Erythroblast (primary cell): Measurements from ENCODE around the gene MCAT.
"Not testable (repeated sequence)": the region's sequence is repeated elsewhere in the genome, so short reads cannot be mapped to it uniquely, and the experiment has no call there.

Experiments
- DNase-seq, 2 experiments: peaks; one replicate each; lab custom pipeline; 2025; lab: John Stamatoyannopoulos, UW
- GATA1 ChIP-seq: IDR thresholded peaks from 2 replicates; pipeline ENCODE4 v1.6.1; 2011; ENCODE audit warnings: low read depth, mild to moderate bottlenecking, control low read depth, low read length, moderate library complexity
- POLR2A ChIP-seq: IDR thresholded peaks from 2 replicates; pipeline ENCODE4 v1.6.1; 2011; ENCODE audit warnings: mild to moderate bottlenecking, low read length

The MCAT gene

DNA sequence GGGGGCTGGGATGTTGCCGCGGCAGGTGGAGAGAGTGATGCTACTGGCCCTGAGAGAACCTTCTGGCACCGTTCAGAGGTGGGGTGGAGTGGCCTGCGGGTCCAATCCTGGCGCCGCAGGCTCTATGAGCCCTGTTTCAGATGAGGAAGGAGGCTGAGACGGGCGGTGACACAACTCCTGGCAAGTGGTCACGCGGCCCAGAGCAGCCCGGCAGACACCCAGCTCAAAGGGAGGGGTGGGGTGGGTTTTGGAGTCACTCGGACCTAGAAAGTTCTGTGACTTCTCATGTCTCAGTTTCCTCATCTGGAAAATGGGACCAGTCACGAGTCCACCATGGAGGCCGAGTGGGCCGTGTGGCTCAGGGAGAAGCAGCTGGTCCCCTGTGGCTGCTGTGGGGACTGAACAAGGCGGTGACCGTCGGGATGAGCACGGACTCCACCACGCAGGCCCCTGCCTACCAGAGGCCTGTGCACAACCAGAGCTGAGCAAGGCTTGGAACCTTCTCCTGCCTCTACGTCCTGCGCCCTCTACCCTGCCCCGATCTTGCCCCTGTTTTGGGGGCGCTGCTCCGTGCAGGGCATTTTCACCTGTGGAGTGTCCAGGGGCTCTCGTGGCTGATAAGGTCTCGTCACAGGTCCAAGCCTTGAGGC is 11.8 kb upstream of the MCAT start:
- DNase-seq: no peak
- TF ChIP-seq POLR2A: no peak
- no peak for TF ChIP-seq GATA1

DNA sequence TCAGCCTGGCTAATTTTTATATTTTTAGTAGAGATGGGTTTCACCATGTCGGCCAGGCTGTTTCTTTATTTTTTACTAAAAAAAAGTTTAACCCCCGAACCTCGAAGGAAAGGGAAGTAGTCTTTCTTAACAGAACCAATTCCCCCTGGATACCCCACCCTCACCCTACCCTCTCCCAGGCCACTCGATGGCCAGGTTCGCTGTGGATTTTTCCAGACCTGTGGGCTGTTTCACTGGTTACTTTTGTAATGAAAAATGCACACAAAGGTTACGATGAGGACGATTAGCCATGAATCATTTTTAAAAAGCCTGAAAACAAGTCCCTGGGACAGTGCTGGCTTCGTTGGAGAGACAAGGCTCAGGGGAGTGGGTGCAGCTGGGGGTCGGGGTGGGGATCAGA is 10.7 kb upstream of the MCAT start:
- no peak for DNase-seq
- TF ChIP-seq GATA1 (no peak), POLR2A (no peak)

DNA sequence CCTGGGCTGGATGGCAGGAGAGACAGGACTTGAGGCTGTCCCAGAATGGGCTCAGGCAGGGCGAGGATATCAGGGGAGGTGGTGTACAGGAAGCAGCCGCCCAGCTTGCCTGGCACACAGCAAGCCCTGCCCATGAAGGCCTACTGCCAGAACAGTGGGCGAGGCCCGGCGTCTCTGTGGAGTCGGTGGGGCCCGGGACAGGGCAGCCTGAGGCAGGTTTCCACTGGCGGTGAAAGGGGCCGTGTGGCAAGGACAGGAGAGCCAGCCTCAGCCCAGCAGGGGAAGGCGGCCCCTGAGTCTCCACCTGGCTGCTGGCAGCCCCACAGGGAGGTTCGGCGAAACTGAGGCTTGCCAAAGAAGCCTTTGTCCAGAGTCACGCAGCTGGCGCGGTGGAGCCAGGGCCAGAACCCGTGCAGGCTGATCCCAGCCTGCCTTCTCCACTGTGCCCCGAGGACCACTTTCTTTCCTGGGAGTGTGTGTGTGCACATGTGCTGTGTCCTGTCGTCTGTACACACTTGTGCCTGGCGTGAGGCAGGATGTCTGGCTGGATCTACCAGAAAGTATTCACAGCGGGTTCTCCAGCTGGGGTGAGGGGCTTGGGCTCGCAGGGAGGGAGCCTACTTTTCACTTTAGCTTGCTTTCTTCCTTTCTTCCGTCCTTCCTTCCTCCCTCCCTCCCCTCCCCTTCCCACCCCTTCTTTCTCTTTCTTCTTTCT is 9.3 kb upstream of the MCAT start:
- TF ChIP-seq POLR2A: peak; percentile 65
- no peak for TF ChIP-seq GATA1
- DNase-seq: peak in 1 of 2 experiments; percentile 25

DNA sequence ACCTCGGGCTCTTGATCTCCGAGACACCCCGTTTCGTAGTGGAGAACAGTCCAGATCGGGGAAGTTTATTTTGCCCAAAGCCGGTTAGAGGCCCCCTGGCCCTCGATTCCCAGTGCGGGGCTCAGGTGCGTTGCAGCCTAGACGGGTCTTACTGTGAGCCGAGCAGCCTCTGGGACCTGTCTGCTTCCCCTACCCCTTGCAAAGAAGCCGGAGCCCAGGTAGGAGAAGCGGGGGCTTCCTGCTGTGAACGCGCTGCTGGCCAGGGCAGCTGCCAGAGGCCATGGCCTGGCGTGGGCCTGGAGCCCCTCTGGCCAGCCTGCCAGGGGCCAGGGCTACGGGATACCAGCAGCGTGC is 8.8 kb upstream of the MCAT start:
- TF ChIP-seq GATA1 (no peak), POLR2A (no peak)
- DNase-seq: no peak

DNA sequence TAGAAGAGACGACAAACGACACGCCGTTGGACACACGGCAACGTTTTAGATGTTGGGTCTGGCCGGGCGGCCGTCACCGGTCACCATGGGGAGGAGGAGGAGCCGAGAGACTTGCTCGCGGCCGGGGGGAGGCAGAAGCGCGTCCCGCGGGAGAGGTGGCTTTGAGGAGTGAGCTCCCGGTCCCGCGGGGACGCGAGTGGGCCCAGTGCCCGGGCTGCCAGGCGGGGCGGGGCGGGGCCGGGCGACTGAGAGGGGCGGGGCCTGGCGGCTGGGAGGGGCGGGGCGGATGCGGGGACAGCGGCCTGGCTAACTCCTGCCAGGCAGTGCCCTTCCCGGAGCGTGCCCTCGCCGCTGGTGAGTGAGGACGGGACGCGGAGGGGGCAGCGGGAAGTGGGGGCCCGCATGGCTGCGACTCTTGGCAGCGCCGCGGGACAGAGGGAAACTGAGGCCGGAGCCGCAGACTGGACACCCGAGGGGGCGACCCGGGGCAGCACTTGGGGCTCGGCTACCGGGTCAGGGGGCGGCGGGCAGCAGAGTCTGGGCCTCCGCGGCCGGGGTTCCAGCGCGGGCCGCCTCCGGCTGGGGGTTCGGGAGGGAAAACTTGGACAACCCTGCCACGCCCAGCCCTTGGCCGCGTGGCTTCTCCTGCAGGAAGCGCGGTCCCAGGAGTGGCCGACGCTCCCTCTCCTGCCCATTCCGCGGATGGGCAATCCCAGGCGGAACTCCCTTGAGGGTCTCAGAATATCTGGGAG is 8.2 kb upstream of the MCAT start, which contains the start of gene TSPO:
Gene TSPO (plus strand): TSS at position 309 of the 752 bp plus-strand sequence. CDS start 7,680 bp downstream, outside the sequence.
- DNase-seq: peak; percentile 60 to 74
- no peak for TF ChIP-seq GATA1
- no peak for TF ChIP-seq POLR2A

DNA sequence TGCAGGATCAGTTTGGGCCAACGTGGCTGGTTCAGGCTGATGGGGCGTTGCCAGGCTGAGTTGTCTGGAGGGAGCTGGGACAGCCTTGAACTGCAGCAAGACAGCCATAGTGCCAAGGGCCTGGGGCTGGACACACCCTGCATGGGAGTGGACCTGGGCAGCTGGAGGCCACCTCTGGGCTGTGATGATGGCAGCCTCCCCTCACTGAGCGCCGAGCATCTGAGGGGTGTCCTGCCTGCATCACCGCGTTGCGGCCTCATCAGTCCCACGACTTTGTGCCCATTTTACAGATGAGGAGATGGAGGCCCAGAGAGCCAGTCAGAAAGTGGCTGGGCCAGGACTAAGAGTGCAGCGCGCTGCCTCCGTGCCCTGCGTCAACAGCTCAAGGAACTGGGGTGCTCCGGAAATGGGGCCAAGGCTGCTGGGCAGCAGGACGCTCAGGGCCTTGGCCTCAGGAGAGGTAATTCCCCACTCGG is 7.6 kb upstream of the MCAT start:
- DNase-seq: no peak
- TF ChIP-seq POLR2A (no peak), GATA1 (no peak)

DNA sequence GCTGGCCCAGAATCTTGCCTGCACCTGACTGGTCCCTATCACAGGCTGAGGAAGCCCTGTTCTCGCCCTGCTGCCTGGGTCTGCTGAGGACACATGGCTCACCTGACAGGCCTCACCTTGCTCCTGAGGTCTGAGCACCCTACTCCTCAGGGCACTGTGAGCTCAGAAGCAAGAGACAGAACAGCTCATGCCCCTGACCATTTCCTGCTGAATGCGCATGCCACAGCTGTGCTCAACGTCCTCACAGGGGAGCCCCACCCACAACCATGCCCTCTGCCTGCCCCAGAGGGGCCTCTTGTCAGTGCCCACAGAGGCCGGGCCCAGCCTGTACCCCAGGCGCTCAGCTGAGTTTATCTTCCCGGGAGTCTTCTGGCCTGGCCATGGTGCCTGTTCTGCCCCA is 5.4 kb upstream of the MCAT start:
- DNase-seq: no peak

DNA sequence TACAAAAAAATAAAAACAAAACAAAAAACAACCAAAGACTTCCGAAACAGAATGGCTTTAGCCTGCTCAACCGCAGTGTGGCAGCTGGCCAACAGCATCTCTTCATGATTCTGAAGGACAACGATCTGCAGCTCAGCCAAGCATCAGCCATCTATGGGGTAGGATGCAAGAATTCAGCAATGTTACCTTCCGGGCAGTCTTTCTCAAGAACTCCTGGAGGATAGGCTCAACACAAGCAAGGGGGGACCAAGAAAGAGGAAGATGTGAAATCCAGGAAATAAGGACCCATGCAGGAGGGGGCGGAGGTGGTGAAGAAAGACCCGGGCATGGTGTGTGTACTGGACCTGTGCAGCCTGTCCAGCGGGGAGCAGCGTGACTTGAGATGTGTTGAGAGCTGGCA is 4.6 kb upstream of the MCAT start:
- no peak for DNase-seq
- TF ChIP-seq POLR2A (no peak), GATA1 (no peak)

More for the DNA sequence above, 5.4 kb upstream of the MCAT start:
- no peak for TF ChIP-seq POLR2A
- no peak for TF ChIP-seq GATA1

DNA sequence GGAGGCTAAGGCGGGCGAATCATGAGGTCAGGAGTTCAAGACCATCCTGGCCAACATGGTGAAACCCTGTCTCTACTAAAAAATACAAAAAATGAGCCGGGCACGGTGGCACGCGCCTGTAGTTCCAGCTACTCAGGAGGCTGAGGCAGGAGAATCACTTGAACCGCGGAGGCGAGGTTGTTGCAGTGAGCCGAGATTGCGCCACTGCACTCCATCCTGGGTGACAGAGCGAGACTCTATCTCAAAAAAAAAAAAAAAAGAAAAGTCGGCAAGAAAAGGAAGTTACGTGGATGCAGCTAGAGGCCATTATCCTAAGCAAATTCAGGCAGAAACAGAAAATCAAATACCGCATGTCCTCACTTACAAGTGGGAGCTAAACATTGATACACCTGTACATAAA is 3.1 kb upstream of the MCAT start:
- DNase-seq: not testable (repeated sequence)

DNA sequence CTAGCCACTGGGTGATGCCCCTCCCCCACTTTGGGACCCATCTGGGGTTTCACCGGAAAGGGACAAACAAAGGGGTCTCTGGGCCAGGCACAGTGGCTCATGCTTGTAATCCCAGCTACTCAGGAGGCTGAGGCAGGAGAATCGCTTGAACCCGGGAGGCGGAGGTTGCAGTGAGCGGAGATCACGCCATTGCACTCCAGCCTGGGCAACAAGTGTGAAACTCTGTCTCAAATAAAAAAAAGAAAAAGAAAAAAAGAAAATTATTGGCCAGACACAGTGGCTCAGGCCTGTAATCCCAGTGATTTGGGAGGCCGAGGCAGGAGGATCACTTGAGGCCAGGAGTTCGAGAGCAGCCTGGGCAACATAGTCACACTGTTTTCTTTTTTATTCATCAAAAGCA is 2.2 kb upstream of the MCAT start:
- DNase-seq: not testable (repeated sequence)

DNA sequence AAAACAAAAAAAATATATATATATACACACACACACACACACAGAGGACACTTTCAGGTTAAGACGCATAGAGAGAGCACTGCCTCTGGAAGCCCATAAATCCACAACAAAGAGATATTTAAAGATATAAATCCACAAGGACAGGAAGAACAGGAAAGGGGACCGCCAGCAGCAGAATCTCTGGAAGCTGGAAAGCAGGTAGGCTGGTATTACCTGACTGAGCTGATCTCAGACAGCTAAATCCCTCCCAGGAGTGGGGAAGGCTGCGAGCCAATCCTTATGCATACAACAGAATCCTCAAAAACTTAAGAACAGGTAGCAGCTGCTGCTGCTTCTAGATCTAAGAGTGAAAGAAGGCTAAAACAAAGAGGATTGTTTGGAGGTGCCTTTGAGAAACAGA is 1.8 kb upstream of the MCAT start:
- no peak for DNase-seq
- no peak for TF ChIP-seq POLR2A
- TF ChIP-seq GATA1: no peak

DNA sequence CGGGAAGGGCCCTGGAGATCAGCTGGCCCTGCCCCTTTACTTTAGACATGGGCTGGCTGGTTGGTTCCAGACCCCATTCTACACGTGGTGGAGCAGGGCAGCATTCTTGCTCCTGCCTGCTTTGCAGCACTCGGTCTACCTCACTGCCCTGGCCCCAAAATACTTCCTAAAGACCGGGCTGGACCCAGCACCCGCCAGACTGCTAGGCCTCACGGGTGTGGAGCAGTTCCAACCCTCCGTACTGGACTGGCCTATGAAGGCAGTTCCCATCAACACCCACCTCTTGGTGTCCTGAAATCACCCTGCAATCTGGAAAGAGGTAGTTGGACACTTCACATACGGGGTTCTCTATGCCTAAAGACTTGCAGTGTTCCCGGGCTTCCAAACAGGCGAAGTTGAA is 6.4 kb downstream of the MCAT start:
- no peak for DNase-seq
- TF ChIP-seq POLR2A (no peak), GATA1 (no peak)

DNA sequence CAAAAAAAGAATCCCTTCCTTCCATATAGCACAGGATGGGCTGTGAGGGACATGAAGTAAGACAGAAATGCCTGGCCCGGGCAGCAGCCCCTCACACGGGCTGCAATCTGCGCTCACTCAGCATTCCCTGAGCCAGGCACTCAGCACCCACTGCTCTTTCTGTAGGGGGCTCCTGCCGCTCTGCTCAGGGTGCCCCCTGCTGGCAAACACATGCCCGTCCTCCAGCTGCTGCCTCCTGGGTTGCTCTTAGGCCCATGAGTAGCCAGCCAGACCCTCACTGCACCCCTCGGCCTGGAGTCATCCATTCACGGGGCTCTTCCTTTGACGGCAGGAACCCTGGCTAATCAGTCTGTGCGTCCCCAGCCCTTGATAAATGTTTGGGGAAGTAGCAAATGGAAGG is 6.9 kb downstream of the MCAT start:
- no peak for TF ChIP-seq GATA1
- TF ChIP-seq POLR2A: no peak
- peak; percentile 53 to 68 for DNase-seq

DNA sequence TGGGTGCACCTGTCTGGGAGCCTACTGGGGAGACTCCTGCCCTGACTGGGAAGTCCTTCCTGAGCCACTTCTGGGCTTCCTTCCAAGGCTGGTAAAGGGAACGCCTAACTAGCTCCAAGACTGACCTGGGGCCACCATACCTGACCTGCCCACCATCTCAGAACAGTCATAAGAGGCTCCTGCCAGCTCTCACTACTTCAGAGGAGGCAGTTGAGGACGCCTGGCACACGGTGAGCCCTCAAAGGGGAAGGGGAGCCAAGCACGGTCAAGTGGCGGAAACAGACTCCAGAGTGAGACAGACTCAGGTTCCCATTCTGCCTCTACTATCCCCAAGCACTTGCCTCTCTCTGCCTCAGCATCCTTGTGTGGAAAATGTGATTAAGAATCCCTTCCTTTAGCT is 7.6 kb downstream of the MCAT start:
- no peak for TF ChIP-seq POLR2A
- no peak for TF ChIP-seq GATA1
- DNase-seq: no peak

DNA sequence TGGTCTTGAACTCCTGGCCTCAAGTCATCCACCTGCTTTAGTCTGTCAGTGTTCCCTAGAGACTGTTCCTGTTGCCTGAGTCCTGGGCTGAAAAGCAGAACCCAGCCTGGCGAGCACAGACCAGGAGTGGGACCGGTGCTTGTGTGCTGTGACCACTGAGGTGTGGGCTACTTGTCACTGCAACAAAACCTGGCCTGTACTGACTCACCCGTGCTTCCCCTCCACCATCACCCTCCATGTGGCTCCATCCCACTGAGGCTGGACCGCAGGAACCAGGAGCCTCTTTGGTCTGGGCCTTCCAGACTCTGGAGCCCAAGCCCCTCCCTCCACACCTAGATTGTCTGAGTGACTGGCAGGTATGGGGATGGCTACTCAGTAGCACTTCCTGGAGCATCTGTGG is 8.6 kb downstream of the MCAT start:
- DNase-seq: no peak

More for the DNA sequence above, 8.6 kb downstream of the MCAT start:
- no peak for TF ChIP-seq GATA1
- no peak for TF ChIP-seq POLR2A
